ENCODE results near the gene FOXP1.

FOXP1 gene

GRCh38 chr3:70916375-70917055, 667.0 kb downstream of the FOXP1 start:
- Histone ChIP-seq H3K9me3 (ENCODE audit: control insufficient read depth, insufficient read depth, low read length) (no peaks in the 10 kb centered on the region), H3K4me1 (ENCODE audit: control insufficient read depth, low read length) (no peaks in the 10 kb centered on the region), H4K20me1 (ENCODE audit: control insufficient read depth, insufficient read depth, low read depth, low read length) (no peaks in the 10 kb centered on the region), H3K79me2 (ENCODE audit: control insufficient read depth, low read length) (no peaks in the 10 kb centered on the region), H3K4me3 (ENCODE audit: low read length) (no peak overlapping the region), H3K4me2 (ENCODE audit: low read length) (no peak overlapping the region), H3F3A (ENCODE audit: control insufficient read depth, insufficient read depth) (no peaks in the 10 kb centered on the region), H3K9me2 (replicated peaks; ENCODE audit: control insufficient read depth, low read length) (no peaks in the 10 kb centered on the region), H3K27ac (ENCODE audit: low read depth, low read length) (no peak overlapping the region), H3K27me3 (ENCODE audit: control insufficient read depth, low read length) (0 out of 2 replicates have a peak, but pooled peaks cover 3% of the 10 kb centered on the region), H3K36me3 (ENCODE audit: control insufficient read depth, low read length) (no peaks in the 10 kb centered on the region)
- TF ChIP-seq CTCF (IDR thresholded peaks at IDR 0.05; ENCODE audit: low read depth, low read length, poor library complexity, severe bottlenecking) (no peak), EZH2phosphoT487 (IDR thresholded peaks at IDR 0.05; ENCODE audit: borderline replicate concordance, low read length) (no peak)

- TF ChIP-seq EZH2phosphoT487 (IDR thresholded peaks at IDR 0.05; ENCODE audit: borderline replicate concordance, low read length) (no peak), CTCF (IDR thresholded peaks at IDR 0.05; ENCODE audit: low read depth, low read length, poor library complexity, severe bottlenecking) (no peak)
- H3K4me3 ChIP-seq (ENCODE audit: low read length) = no peak overlapping the region
- H3K4me2 ChIP-seq (ENCODE audit: low read length) = no peak overlapping the region
- H3K36me3 ChIP-seq (ENCODE audit: control insufficient read depth, low read length) = no peaks in the 10 kb centered on the region
- no peaks in the 10 kb centered on the region for H3K9me3 ChIP-seq (ENCODE audit: control insufficient read depth, insufficient read depth, low read length)
- H3K4me1 ChIP-seq (ENCODE audit: control insufficient read depth, low read length) = no peaks in the 10 kb centered on the region
- 0 out of 2 replicates have a peak, but pooled peaks cover 3% of the 10 kb centered on the region for H3K27me3 ChIP-seq (ENCODE audit: control insufficient read depth, low read length)
- H3F3A ChIP-seq (ENCODE audit: control insufficient read depth, insufficient read depth) = no peaks in the 10 kb centered on the region
- no peaks in the 10 kb centered on the region for H4K20me1 ChIP-seq (ENCODE audit: control insufficient read depth, insufficient read depth, low read depth, low read length)
- H3K79me2 ChIP-seq (ENCODE audit: control insufficient read depth, low read length) = no peaks in the 10 kb centered on the region
- no peaks in the 10 kb centered on the region for H3K9me2 ChIP-seq (replicated peaks; ENCODE audit: control insufficient read depth, low read length)
- no peak overlapping the region for H3K27ac ChIP-seq (ENCODE audit: low read depth, low read length)
These were observed 668.7 kb downstream of the FOXP1 start for GRCh38 chr3:70914862-70915261.

- TF ChIP-seq CTCF (IDR thresholded peaks at IDR 0.05; ENCODE audit: low read depth, low read length, poor library complexity, severe bottlenecking) (no peak), EZH2phosphoT487 (IDR thresholded peaks at IDR 0.05; ENCODE audit: borderline replicate concordance, low read length) (no peak)
- no peaks in the 10 kb centered on the region for H3K79me2 ChIP-seq (ENCODE audit: control insufficient read depth, low read length)
- no peaks in the 10 kb centered on the region for H3F3A ChIP-seq (ENCODE audit: control insufficient read depth, insufficient read depth)
- no peaks in the 10 kb centered on the region for H4K20me1 ChIP-seq (ENCODE audit: control insufficient read depth, insufficient read depth, low read depth, low read length)
- no peaks in the 10 kb centered on the region for H3K9me2 ChIP-seq (replicated peaks; ENCODE audit: control insufficient read depth, low read length)
- no peak overlapping the region for H3K4me3 ChIP-seq (ENCODE audit: low read length)
- no peak overlapping the region for H3K4me2 ChIP-seq (ENCODE audit: low read length)
- H3K36me3 ChIP-seq (ENCODE audit: control insufficient read depth, low read length) = no peaks in the 10 kb centered on the region
- no peaks in the 10 kb centered on the region for H3K9me3 ChIP-seq (ENCODE audit: control insufficient read depth, insufficient read depth, low read length)
- H3K4me1 ChIP-seq (ENCODE audit: control insufficient read depth, low read length) = no peaks in the 10 kb centered on the region
- H3K27me3 ChIP-seq (ENCODE audit: control insufficient read depth, low read length) = peaks cover 8% of the 10 kb centered on the region; the same call in 1 of the 2 replicates
- no peak overlapping the region for H3K27ac ChIP-seq (ENCODE audit: low read depth, low read length)
These were observed 671.8 kb downstream of the FOXP1 start for GRCh38 chr3:70911719-70912118.
